Thoracic aorta (tissue), 2 donors: Measurements from ENCODE around the gene HMMR. TPM values are rescaled to one million over a fixed set of nuclear protein-coding genes. Genes with fewer than 3 reads are reported as not detected.
"Not testable (repeated sequence)": the region's sequence is repeated elsewhere in the genome, so short reads cannot be mapped to it uniquely, and the experiment has no call there.

Experiments used
- ATAC-seq: fragments of 150-250 bp; one replicate; pipeline ENCODE4 v1.8.0; 2017; ENCODE audit warnings: low read depth; ENCODE audit not compliant: insufficient number of reproducible peaks, low FRiP score
- DNase-seq: peaks from one replicate; pipeline ENCODE4 v3.0.0-alpha.2; 2020; ENCODE audit warnings: low spot score
- H3K27ac ChIP-seq, 2 donors: fragments of 200-600 bp; sonication (generic); 1 replicate in 1 of 2; 2 replicates in 1 of 2; pipeline ENCODE4 v1.5.1; 2016; ENCODE audit warnings: mild to moderate bottlenecking in 2 of 2, moderate library complexity in 2 of 2
- H3K27me3 ChIP-seq: fragments of 200-600 bp; sonication (generic); replicated peaks from 2 replicates; pipeline ENCODE4 v1.6.0; 2016; ENCODE audit warnings: mild to moderate bottlenecking; ENCODE audit not compliant: insufficient read depth
- H3K36me3 ChIP-seq: fragments of 200-600 bp; sonication (generic); one replicate; pipeline ENCODE4 v1.5.1; 2016
- H3K4me1 ChIP-seq, 2 donors: fragments of 200-600 bp; sonication (generic); 1 replicate in 1 of 2; 2 replicates in 1 of 2; pipeline versions ENCODE4 v1.5.1 to v1.6.0; 2016; ENCODE audit warnings: low read depth in 2 of 2, mild to moderate bottlenecking in 1 of 2; ENCODE audit not compliant: control insufficient read depth in 1 of 2
- H3K4me3 ChIP-seq: fragments of 200-600 bp; sonication (generic); 2 replicates; pipeline ENCODE4 v1.5.1; 2016; ENCODE audit warnings: mild to moderate bottlenecking
- H3K9me3 ChIP-seq: fragments of 200-600 bp; sonication (generic); 2 replicates; pipeline ENCODE4 v1.5.1; 2016
- CTCF ChIP-seq: fragments of 200-600 bp; sonication (generic); IDR thresholded peaks from one replicate; pipeline ENCODE4 v1.5.1; 2019; ENCODE audit warnings: antibody characterized with exemption
- total RNA-seq, 2 donors: library from RNA; depleted of rRNA; stranded (reverse); fragments of >200 nt; gene quantifications; one replicate each; pipeline versions ENCODE4 v1.1.0 to v1.2.3, GENCODE V29; 2016

The HMMR gene
- 1 to 10 TPM in 1 of 2 donors, not detected in 1; 1.1 TPM for total RNA-seq

- DNase-seq (no peak), ATAC-seq (no peak)
- Histone ChIP-seq H3K27me3 (no peaks in the 10 kb centered on the region), H3K4me3 (peak within 1 kb of the TSS; percentile 69), H3K36me3 (no peaks in the 10 kb centered on the region), H3K9me3 (no peaks in the 10 kb centered on the region), H3K27ac (peak within 1 kb of the TSS; percentile 81 to 88), H3K4me1 (peaks cover 15 to 43% of the 10 kb centered on the region in 2 donors)
- no peak for TF ChIP-seq CTCF
These were observed at the start of gene HMMR for GRCh38 chr5:163460562-163461171. HMMR (plus strand) TSS chr5:163460632; CDS start chr5:163460693, 61 bp downstream.

DNA sequence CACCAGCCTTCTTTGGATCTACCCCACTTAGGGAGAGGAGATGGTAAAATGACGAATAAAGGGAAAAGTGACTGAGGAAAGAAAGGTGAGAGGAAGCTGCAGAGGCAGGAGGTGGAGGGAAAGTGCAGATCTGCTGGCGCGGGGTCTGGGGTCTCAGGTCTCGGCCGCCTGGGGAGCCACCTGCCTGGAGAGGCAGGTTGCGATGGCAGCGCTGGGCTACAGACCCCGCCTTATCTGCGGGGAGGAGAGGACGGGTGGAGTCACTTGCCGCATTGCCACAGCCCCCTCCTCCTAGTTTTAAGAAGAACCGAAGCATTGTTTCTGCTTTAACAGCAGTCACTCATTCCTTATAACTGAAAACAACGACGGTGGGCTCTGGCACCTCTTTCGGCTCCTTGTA, 44.8 kb upstream of the HMMR start:
- H3K36me3 ChIP-seq, H3K9me3 ChIP-seq, H3K4me1 ChIP-seq, H3K27ac ChIP-seq, DNase-seq, ATAC-seq, H3K27me3 ChIP-seq, H3K4me3 ChIP-seq: not testable (repeated sequence)

DNA sequence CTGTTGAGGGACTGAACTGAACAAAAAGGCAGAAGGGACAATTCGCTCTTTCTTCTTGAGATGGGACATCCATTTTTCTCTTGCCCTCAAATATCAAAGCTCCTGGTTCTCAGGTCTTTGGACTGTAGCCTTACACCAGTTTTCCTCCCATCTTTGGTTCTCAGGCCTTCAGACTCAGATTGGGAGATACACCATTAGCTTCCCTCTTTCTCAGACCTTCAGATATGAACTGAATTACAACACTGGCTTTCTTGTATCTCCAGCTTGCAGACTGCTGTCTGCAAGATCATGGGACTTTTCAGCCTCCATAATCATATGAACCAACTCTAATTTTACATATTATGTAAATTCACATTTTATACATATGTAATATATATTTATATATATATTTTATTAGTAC, 35.6 kb upstream of the HMMR start:
- Histone ChIP-seq H3K4me3 (no peak overlapping the region), H3K36me3 (no peaks in the 10 kb centered on the region), H3K4me1 (no peaks in the 10 kb centered on the region), H3K27ac (no peak overlapping the region), H3K27me3 (no peaks in the 10 kb centered on the region), H3K9me3 (no peaks in the 10 kb centered on the region)
- no peak for TF ChIP-seq CTCF
- DNase-seq (no peak), ATAC-seq (no peak)

GRCh38 chr5:163426128-163426527, 34.3 kb upstream of the HMMR start:
- H3K27ac ChIP-seq, H3K36me3 ChIP-seq, H3K27me3 ChIP-seq, DNase-seq, H3K9me3 ChIP-seq, H3K4me1 ChIP-seq, ATAC-seq, H3K4me3 ChIP-seq: not testable (repeated sequence)

DNA sequence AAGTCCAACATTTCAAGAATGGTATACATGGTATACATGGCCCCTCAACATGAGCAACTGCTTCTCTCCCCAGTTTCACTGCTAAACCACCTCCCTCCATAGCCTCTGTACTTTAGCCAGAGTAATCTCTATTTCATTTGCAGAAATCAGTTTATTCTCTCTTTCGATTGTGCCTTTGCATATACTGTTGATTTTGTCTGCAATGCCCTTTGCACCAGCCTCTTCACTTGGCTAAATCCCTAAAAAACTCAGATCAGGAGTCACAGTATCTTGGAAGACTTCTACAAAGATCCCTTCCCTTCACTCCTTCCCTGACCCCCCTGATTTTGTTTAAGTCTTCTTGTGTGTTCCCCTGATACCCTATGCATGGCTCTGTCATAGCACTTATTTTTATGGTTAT, 27.9 kb upstream of the HMMR start:
- Histone ChIP-seq H3K36me3 (no peaks in the 10 kb centered on the region), H3K27me3 (no peaks in the 10 kb centered on the region), H3K27ac (no peak overlapping the region), H3K4me1 (peaks cover 0 to 4% of the 10 kb centered on the region in 2 donors), H3K4me3 (no peak overlapping the region), H3K9me3 (no peaks in the 10 kb centered on the region)
- no peak for TF ChIP-seq CTCF
- DNase-seq (no peak), ATAC-seq (no peak)

DNA sequence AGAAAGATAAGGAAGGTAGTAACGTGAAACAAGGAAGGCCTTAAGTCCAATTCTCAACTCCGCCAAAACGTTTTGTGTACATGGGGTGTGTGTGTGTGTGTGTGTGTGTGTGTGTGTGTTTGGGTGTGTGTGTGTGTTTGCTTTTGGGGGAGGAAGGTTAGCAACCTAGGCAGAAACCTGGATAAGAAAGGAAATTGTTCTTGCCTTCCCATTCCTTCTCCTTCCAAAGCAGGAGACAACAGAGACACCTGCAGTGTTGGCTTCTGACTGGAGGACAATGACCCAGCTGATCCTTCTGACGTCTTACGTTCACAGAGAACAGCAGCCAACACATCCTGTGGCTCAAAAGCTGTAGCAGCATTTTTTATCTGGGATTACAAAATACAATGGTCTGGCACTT, 27.2 kb upstream of the HMMR start:
- H3K4me3 ChIP-seq: no peak overlapping the region
- no peak for TF ChIP-seq CTCF
- H3K27me3 ChIP-seq: no peaks in the 10 kb centered on the region
- H3K36me3 ChIP-seq: no peaks in the 10 kb centered on the region
- peaks cover under 1 to 6% of the 10 kb centered on the region in 2 donors for H3K4me1 ChIP-seq
- H3K9me3 ChIP-seq: no peaks in the 10 kb centered on the region
- no peak for ATAC-seq
- no peak for DNase-seq
- no peak overlapping the region for H3K27ac ChIP-seq
